ENCODE results near the gene RNF213. TPM values are rescaled to one million over a fixed set of nuclear protein-coding genes. Genes with fewer than 3 reads are reported as not detected.

RNF213 gene
- total RNA-seq, 1 donor from 2014 or later = 120 TPM

- Histone ChIP-seq H3K9ac (ENCODE audit: low read length) (no peak overlapping the region), H4K20me1 (ENCODE audit: insufficient read depth, low read length) (no peaks in the 10 kb centered on the region), H3K36me3 (ENCODE audit: insufficient read depth, low read length) (no peaks in the 10 kb centered on the region), H3K4me2 (ENCODE audit: low read length) (no peak overlapping the region), H3K9me3 (ENCODE audit: insufficient read depth, low read depth, low read length) (no peaks in the 10 kb centered on the region), H3K4me1 (ENCODE audit: insufficient read depth, low read length) (no peaks in the 10 kb centered on the region), H3K79me2 (ENCODE audit: insufficient read depth, low read length) (no peaks in the 10 kb centered on the region), H3K27ac (ENCODE audit: low read depth, low read length) (no peak overlapping the region), H3K4me3 (ENCODE audit: insufficient read depth, low read depth, low read length) (no peak overlapping the region), H2AFZ (ENCODE audit: low read depth, low read length) (no peak overlapping the region), H3K27me3 (ENCODE audit: insufficient read depth, low read length) (peaks cover 3% of the 10 kb centered on the region)
- DNase-seq (ENCODE audit: low read depth) = no peak
- Mint-ChIP-seq H3K27me3 (ENCODE audit: low read depth, unreplicated experiment) (peaks cover 21% of the 10 kb centered on the region), H3K27ac (ENCODE audit: unreplicated experiment) (no peak overlapping the region), H3K36me3 (ENCODE audit: low read depth, unreplicated experiment) (peaks cover 4% of the 10 kb centered on the region), H3K9me3 (ENCODE audit: unreplicated experiment) (peaks cover 1% of the 10 kb centered on the region), H3K4me1 (ENCODE audit: low read depth, unreplicated experiment) (no peaks in the 10 kb centered on the region), H3K4me3 (ENCODE audit: unreplicated experiment) (no peak overlapping the region)
- no peak for FAIRE-seq
- TF ChIP-seq, protein P1, sequence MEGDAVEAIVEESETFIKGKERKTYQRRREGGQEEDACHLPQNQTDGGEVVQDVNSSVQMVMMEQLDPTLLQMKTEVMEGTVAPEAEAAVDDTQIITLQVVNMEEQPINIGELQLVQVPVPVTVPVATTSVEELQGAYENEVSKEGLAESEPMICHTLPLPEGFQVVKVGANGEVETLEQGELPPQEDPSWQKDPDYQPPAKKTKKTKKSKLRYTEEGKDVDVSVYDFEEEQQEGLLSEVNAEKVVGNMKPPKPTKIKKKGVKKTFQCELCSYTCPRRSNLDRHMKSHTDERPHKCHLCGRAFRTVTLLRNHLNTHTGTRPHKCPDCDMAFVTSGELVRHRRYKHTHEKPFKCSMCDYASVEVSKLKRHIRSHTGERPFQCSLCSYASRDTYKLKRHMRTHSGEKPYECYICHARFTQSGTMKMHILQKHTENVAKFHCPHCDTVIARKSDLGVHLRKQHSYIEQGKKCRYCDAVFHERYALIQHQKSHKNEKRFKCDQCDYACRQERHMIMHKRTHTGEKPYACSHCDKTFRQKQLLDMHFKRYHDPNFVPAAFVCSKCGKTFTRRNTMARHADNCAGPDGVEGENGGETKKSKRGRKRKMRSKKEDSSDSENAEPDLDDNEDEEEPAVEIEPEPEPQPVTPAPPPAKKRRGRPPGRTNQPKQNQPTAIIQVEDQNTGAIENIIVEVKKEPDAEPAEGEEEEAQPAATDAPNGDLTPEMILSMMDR (IDR thresholded peaks at IDR 0.05; ENCODE audit: insufficient read depth, low read depth, low read length) = no peak
- TF ChIP-seq EZH2 (IDR thresholded peaks at IDR 0.05; ENCODE audit: insufficient read depth, low read length) = no peak
Measured at GRCh38 chr17:80432350-80432955, 171.8 kb downstream of the RNF213 start.

GRCh38 chr17:80432961-80433550 lies 172.4 kb downstream of the RNF213 start:
- no peak overlapping the region for H3K4me2 ChIP-seq (ENCODE audit: low read length)
- Mint-ChIP-seq H3K36me3 (ENCODE audit: low read depth, unreplicated experiment) (peaks cover 4% of the 10 kb centered on the region), H3K4me1 (ENCODE audit: low read depth, unreplicated experiment) (no peaks in the 10 kb centered on the region), H3K9me3 (ENCODE audit: unreplicated experiment) (peaks cover 1% of the 10 kb centered on the region), H3K27me3 (ENCODE audit: low read depth, unreplicated experiment) (peaks cover 21% of the 10 kb centered on the region), H3K27ac (ENCODE audit: unreplicated experiment) (no peak overlapping the region), H3K4me3 (ENCODE audit: unreplicated experiment) (no peak overlapping the region)
- no peaks in the 10 kb centered on the region for H4K20me1 ChIP-seq (ENCODE audit: insufficient read depth, low read length)
- H3K9me3 ChIP-seq (ENCODE audit: insufficient read depth, low read depth, low read length) = no peaks in the 10 kb centered on the region
- no peak overlapping the region for H3K27ac ChIP-seq (ENCODE audit: low read depth, low read length)
- DNase-seq (ENCODE audit: low read depth) (no peak), FAIRE-seq (no peak)
- H3K4me3 ChIP-seq (ENCODE audit: insufficient read depth, low read depth, low read length) = no peak overlapping the region
- no peaks in the 10 kb centered on the region for H3K4me1 ChIP-seq (ENCODE audit: insufficient read depth, low read length)
- no peaks in the 10 kb centered on the region for H3K36me3 ChIP-seq (ENCODE audit: insufficient read depth, low read length)
- H2AFZ ChIP-seq (ENCODE audit: low read depth, low read length) = no peak overlapping the region
- H3K9ac ChIP-seq (ENCODE audit: low read length) = no peak overlapping the region
- peaks cover 3% of the 10 kb centered on the region for H3K27me3 ChIP-seq (ENCODE audit: insufficient read depth, low read length)
- TF ChIP-seq EZH2 (IDR thresholded peaks at IDR 0.05; ENCODE audit: insufficient read depth, low read length) = no peak
- TF ChIP-seq, protein P1 (IDR thresholded peaks at IDR 0.05; ENCODE audit: insufficient read depth, low read depth, low read length) = no peak
- H3K79me2 ChIP-seq (ENCODE audit: insufficient read depth, low read length) = no peaks in the 10 kb centered on the region
